Erythroblast (primary cell): ENCODE measurements around the gene RHD.
A peak's percentile ranks its signal among the peaks of the same experiment; 100 is the strongest.

Source experiments
- GATA1 ChIP-seq: IDR thresholded peaks from 2 replicates; pipeline ENCODE4 v1.6.1; 2011; ENCODE audit warnings: low read depth, mild to moderate bottlenecking, control low read depth, low read length, moderate library complexity
- POLR2A ChIP-seq: IDR thresholded peaks from 2 replicates; pipeline ENCODE4 v1.6.1; 2011; ENCODE audit warnings: mild to moderate bottlenecking, low read length

DNA sequence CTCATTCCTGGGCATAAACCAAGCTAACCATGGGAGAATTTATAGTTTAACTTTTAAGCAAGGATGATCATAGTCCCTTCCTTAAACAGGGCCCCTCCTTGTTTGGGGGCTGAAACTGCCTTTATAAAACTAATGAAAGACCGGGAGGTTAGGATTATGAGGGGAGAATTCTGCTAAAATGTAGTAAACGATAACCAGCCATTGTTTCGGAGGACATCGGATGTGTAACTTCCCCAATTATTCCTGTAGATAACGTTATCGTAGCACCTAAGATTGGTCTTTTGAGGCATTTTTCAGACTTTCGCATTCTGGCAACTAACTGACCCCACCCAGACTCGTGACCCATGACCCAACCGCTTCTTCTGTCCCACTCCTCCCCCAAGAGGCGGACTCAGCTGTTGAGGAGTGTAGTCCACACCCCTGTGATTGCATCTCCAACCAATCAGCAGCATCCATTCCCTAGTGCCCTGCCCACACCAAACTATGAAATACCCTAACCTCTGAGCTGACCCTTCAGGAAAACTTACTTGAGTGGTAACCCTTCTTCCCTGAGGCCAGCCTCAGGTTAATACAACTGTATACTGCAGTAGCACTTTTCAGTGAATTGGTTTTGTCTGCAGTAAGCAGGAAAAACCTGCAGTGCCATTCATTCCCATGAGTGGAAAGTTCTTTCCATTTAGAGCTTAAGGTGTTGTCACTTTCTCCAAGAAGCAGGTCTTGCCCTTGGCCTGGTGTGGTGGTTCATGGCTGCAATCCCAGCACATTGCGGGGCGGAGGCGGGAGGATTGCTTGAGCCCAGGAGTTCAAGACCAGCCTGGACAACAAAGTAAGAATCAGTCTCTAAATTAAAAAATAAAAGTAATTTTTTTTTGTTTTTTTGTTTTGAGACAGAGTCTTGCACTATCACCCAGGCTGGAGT is 39.2 kb upstream of the RHD start:
- TF ChIP-seq POLR2A (peak; percentile 86), GATA1 (peak; percentile 72)
